Smooth muscle cell (in vitro differentiated cells): ENCODE results near the gene FARS2. TPM values are rescaled to one million over a fixed set of nuclear protein-coding genes. Genes with fewer than 3 reads are reported as not detected.

Experiments
- DNase-seq: peaks from one replicate; lab custom pipeline; 2025; ENCODE audit not compliant: unreplicated experiment; lab: John Stamatoyannopoulos, UW
- H2AFZ ChIP-seq: fragments of 200-600 bp; sonication (generic); 2 replicates; pipeline ENCODE4 v1.6.0; 2016; ENCODE audit warnings: antibody characterized with exemption, low read depth, mild to moderate bottlenecking
- H3F3A ChIP-seq: fragments of 200-600 bp; sonication (generic); 2 replicates; pipeline ENCODE4 v1.6.0; 2017; ENCODE audit warnings: antibody characterized with exemption, low read depth
- H3K27ac ChIP-seq: fragments of 200-600 bp; sonication (generic); 2 replicates; pipeline ENCODE4 v1.5.1; 2016; ENCODE audit warnings: low read depth, mild to moderate bottlenecking
- H3K27me3 ChIP-seq: fragments of 200-600 bp; sonication (generic); 2 replicates; pipeline ENCODE4 v1.6.1; 2016; ENCODE audit warnings: low read depth, mild to moderate bottlenecking
- H3K36me3 ChIP-seq: fragments of 200-600 bp; sonication (generic); 2 replicates; pipeline ENCODE4 v1.5.1; 2016; ENCODE audit warnings: low read depth
- H3K4me1 ChIP-seq: fragments of 200-600 bp; sonication (generic); 2 replicates; pipeline ENCODE4 v1.5.1; 2016; ENCODE audit warnings: low read depth
- H3K4me2 ChIP-seq: fragments of 200-600 bp; sonication (generic); 2 replicates; pipeline ENCODE4 v1.6.0; 2016; ENCODE audit warnings: mild to moderate bottlenecking
- H3K4me3 ChIP-seq: fragments of 200-600 bp; sonication (generic); 2 replicates; pipeline ENCODE4 v1.5.1; 2016; ENCODE audit warnings: mild to moderate bottlenecking
- H3K79me2 ChIP-seq: fragments of 200-600 bp; sonication (generic); 2 replicates; pipeline ENCODE4 v1.6.0; 2016; ENCODE audit warnings: low read depth, mild to moderate bottlenecking
- H3K9ac ChIP-seq: fragments of 200-600 bp; sonication (generic); 2 replicates; pipeline ENCODE4 v1.6.0; 2016; ENCODE audit warnings: low read depth
- H3K9me3 ChIP-seq: fragments of 200-600 bp; sonication (generic); replicated peaks from 2 replicates; pipeline ENCODE4 v1.5.1; 2016; ENCODE audit warnings: low read depth
- H4K20me1 ChIP-seq: fragments of 200-600 bp; sonication (generic); 2 replicates; pipeline ENCODE4 v1.6.0; 2016; ENCODE audit warnings: low read depth
- WGBS: methylation state at CpG from one replicate; pipeline ENCODE4 v1.1.7; 2016; ENCODE audit warnings: low lambda C conversion rate; 5-methylcytosine and 5-hydroxymethylcytosine counted together
- polyA plus RNA-seq: library from polyadenylated mRNA; unstranded; fragments of >200 nt; fragmentation: Nextera tagmentation; extraction: Ambion mirVana; gene quantifications from 2 replicates; pipeline ENCODE4 v1.2.1, GENCODE V29; 2016
- total RNA-seq: library from RNA; depleted of rRNA; stranded (reverse); fragments of >200 nt; gene quantifications from 2 replicates; pipeline ENCODE4 v1.2.3, GENCODE V29; 2014
- TF ChIP-seq, protein P1 (sequence below): fragments of 200-600 bp; sonication (generic); IDR thresholded peaks from 2 replicates; pipeline ENCODE4 v1.5.1; 2017; ENCODE audit warnings: borderline replicate concordance, mild to moderate bottlenecking, antibody characterized with exemption; ENCODE audit not compliant: insufficient read depth, poor library complexity, severe bottlenecking

The FARS2 gene
- total and polyA plus RNA-seq, 2 experiments from 2014 or later, result 9.6 to 13.2 TPM

DNA sequence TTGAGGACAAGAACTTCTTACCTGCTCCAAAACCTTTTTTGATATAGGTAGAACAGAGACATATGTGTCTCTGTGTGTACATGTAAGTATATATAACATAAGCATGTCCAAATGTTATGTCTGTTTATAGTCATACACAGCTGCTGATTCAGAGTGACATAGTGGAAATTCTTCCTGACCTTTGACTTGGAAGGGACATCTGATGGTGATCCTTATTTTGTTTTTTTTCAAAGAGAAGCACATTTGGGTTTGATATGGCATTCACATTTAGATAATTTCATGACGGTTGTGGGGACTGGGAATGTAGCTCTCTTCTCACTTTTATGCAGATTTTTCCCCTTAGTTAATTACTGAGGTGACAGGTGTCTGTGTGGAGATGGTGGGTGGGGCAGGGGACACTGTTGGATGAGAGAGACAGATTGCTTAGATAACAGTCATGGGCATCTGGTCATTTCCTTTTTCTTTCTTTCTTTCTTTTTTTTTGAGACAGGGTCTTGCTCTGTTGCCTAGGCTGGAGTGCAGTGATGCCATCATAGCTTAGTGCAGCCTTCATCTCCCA lies 39.0 kb downstream of the FARS2 start:
- no peaks in the 10 kb centered on the region for H3K36me3 ChIP-seq
- H4K20me1 ChIP-seq, result peaks cover 25% of the 10 kb centered on the region
- H3K4me1 ChIP-seq, result no peaks in the 10 kb centered on the region
- DNase-seq, result no peak
- H3K27me3 ChIP-seq, result no peaks in the 10 kb centered on the region
- no peak overlapping the region for H3K9ac ChIP-seq
- no peak overlapping the region for H3K4me2 ChIP-seq
- H3K79me2 ChIP-seq, result no peaks in the 10 kb centered on the region
- 78% methylated on average over 1 of the region's 1 CpG for WGBS
- H2AFZ ChIP-seq, result no peak overlapping the region
- no peak overlapping the region for H3K4me3 ChIP-seq
- TF ChIP-seq, protein P1, sequence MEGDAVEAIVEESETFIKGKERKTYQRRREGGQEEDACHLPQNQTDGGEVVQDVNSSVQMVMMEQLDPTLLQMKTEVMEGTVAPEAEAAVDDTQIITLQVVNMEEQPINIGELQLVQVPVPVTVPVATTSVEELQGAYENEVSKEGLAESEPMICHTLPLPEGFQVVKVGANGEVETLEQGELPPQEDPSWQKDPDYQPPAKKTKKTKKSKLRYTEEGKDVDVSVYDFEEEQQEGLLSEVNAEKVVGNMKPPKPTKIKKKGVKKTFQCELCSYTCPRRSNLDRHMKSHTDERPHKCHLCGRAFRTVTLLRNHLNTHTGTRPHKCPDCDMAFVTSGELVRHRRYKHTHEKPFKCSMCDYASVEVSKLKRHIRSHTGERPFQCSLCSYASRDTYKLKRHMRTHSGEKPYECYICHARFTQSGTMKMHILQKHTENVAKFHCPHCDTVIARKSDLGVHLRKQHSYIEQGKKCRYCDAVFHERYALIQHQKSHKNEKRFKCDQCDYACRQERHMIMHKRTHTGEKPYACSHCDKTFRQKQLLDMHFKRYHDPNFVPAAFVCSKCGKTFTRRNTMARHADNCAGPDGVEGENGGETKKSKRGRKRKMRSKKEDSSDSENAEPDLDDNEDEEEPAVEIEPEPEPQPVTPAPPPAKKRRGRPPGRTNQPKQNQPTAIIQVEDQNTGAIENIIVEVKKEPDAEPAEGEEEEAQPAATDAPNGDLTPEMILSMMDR, result no peak
- no peaks in the 10 kb centered on the region for H3F3A ChIP-seq
- H3K9me3 ChIP-seq, result no peaks in the 10 kb centered on the region
- no peak overlapping the region for H3K27ac ChIP-seq

DNA sequence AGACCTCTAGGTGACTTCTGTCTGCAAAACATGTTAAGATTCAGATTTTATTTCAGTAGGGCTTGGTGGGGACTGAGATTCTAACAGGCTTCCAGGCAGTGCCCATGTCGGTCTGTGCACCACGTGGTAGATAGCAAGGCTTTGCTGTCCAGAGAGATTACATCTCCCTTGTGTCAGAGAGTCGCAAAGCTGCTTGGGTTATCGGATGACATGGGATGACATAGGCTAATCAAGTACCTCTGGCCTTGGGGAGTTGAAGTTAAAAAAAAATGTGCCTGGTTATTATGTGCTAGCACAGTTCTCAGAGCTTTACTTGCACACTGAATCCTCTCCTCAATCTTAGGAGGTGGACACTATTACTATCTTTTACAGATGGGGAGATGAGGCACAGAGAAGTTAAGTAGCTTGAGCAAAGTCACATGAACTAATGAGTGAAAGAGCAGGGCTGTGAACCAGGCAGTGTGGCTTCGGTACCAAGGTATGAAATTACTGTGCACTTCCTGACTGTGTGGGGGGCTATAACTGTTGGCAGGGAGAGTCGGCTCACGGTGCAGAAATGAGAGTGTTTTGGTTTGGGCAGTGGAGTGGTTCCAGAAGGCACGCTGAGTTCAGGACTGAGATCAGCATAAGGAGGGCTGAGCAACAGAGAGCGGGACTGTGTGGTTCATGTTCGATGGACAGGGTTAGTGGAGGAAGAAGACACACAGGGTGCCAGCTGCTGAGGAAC lies 41.1 kb downstream of the FARS2 start:
- no peak overlapping the region for H2AFZ ChIP-seq
- no peaks in the 10 kb centered on the region for H3K27me3 ChIP-seq
- H3K9me3 ChIP-seq, result no peaks in the 10 kb centered on the region
- no peaks in the 10 kb centered on the region for H3K36me3 ChIP-seq
- H3K4me3 ChIP-seq, result no peak overlapping the region
- H3K4me1 ChIP-seq, result no peaks in the 10 kb centered on the region
- TF ChIP-seq, protein P1, result no peak
- 74% methylated on average over 10 of the region's 10 CpGs for WGBS
- no peak for DNase-seq
- H3K79me2 ChIP-seq, result no peaks in the 10 kb centered on the region
- H4K20me1 ChIP-seq, result peaks cover 27% of the 10 kb centered on the region
- H3F3A ChIP-seq, result no peaks in the 10 kb centered on the region
- H3K4me2 ChIP-seq, result no peak overlapping the region
- no peak overlapping the region for H3K9ac ChIP-seq
- no peak overlapping the region for H3K27ac ChIP-seq

DNA sequence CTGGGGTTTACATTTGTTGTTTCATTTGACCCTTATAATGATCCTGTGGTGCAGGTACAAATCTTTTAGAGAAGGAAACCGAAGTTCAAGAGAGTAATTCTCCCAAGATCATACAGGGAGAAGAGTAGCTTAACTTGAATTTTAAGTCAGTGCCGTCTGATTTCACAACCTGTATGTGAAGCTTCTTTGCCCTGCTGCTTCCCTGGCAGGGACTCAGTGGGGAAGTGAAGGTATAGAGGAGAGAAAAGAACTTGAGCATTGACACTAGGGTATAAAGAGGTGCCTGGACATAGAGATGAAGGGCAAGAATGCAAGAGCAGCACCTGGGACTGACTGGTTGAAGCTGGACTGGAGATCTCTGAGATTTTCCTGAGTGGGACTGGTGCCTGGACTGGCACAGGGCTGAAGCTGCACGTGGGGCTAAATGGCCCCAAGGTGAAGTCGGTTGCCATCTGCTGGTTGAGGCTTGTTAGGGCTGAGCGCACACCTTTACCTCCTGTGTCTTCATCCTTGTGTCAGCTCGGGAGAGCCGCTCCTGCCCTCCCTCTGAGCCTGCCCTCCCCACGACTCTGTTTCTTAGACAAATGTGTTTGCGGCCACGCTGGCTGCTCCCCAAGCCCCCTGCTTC lies 41.8 kb downstream of the FARS2 start:
- H3K4me3 ChIP-seq, result no peak overlapping the region
- TF ChIP-seq, protein P1, result peak; percentile 34
- no peak for DNase-seq
- no peak overlapping the region for H2AFZ ChIP-seq
- peaks cover 29% of the 10 kb centered on the region for H4K20me1 ChIP-seq
- H3K9ac ChIP-seq, result no peak overlapping the region
- WGBS, result 59% methylated on average over 10 of the region's 10 CpGs
- H3K79me2 ChIP-seq, result no peaks in the 10 kb centered on the region
- H3K27ac ChIP-seq, result no peak overlapping the region
- no peaks in the 10 kb centered on the region for H3K27me3 ChIP-seq
- H3K4me2 ChIP-seq, result no peak overlapping the region
- no peaks in the 10 kb centered on the region for H3K4me1 ChIP-seq
- no peaks in the 10 kb centered on the region for H3K9me3 ChIP-seq
- no peaks in the 10 kb centered on the region for H3F3A ChIP-seq
- H3K36me3 ChIP-seq, result no peaks in the 10 kb centered on the region
